22Rv1 (cell line): Measurements from ENCODE around the gene ST8SIA6.

Experiments
- ZFX ChIP-seq: fragments of 450-650 bp; IDR thresholded peaks from 2 replicates; pipeline ENCODE4 v1.6.1; 2017; ENCODE audit warnings: antibody characterized with exemption, borderline replicate concordance
- TF ChIP-seq, protein P1 (sequence below): fragments of 450-650 bp; IDR thresholded peaks from 2 replicates; pipeline ENCODE4 v1.5.1; 2017; ENCODE audit warnings: mild to moderate bottlenecking

GRCh38 chr10:17444388-17444714 is 10.0 kb downstream of the ST8SIA6 start:
- TF ChIP-seq, protein P1, sequence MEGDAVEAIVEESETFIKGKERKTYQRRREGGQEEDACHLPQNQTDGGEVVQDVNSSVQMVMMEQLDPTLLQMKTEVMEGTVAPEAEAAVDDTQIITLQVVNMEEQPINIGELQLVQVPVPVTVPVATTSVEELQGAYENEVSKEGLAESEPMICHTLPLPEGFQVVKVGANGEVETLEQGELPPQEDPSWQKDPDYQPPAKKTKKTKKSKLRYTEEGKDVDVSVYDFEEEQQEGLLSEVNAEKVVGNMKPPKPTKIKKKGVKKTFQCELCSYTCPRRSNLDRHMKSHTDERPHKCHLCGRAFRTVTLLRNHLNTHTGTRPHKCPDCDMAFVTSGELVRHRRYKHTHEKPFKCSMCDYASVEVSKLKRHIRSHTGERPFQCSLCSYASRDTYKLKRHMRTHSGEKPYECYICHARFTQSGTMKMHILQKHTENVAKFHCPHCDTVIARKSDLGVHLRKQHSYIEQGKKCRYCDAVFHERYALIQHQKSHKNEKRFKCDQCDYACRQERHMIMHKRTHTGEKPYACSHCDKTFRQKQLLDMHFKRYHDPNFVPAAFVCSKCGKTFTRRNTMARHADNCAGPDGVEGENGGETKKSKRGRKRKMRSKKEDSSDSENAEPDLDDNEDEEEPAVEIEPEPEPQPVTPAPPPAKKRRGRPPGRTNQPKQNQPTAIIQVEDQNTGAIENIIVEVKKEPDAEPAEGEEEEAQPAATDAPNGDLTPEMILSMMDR: no peak
- no peak for TF ChIP-seq ZFX
